OCI-LY3 (cell line): Measurements from ENCODE around the gene SLC17A6.

Source experiments
- CTCF ChIP-seq: fragments of 200-600, 300-600 bp; sonication (generic); IDR thresholded peaks from 2 replicates; pipeline ENCODE4 v1.5.1; 2014; ENCODE audit warnings: antibody characterized with exemption, low read length, low read depth
- EZH2phosphoT487 ChIP-seq: fragments of 200-600 bp; shearing (Covaris generic); IDR thresholded peaks from 2 replicates; pipeline ENCODE4 v1.6.1; 2018; ENCODE audit warnings: antibody characterized with exemption, mixed run types, low read depth

GRCh38 chr11:22304337-22304961 lies 33.7 kb upstream of the SLC17A6 start:
- TF ChIP-seq CTCF (peak; percentile 68), EZH2phosphoT487 (no peak)
